GM19395 (cell line): Measurements from ENCODE around the gene CD28.
"Not testable (repeated sequence)": the region's sequence is repeated elsewhere in the genome, so short reads cannot be mapped to it uniquely, and the experiment has no call there.

Experiments
- ATAC-seq: cut with Tn5 transposase; IDR thresholded peaks from one replicate; pipeline ENCODE4 v1.9.1; 2021; ENCODE audit warnings: mild to moderate bottlenecking, moderate library complexity; ENCODE audit not compliant: unreplicated experiment

The CD28 gene

GRCh38 chr2:203685789-203686420 lies 20.5 kb upstream of the CD28 start:
- no peak for ATAC-seq

- no peak for ATAC-seq
Observed at GRCh38 chr2:203687165-203687564, 19.3 kb upstream of the CD28 start.

GRCh38 chr2:203688798-203689197 lies 17.6 kb upstream of the CD28 start:
- peak; percentile 79 for ATAC-seq

DNA sequence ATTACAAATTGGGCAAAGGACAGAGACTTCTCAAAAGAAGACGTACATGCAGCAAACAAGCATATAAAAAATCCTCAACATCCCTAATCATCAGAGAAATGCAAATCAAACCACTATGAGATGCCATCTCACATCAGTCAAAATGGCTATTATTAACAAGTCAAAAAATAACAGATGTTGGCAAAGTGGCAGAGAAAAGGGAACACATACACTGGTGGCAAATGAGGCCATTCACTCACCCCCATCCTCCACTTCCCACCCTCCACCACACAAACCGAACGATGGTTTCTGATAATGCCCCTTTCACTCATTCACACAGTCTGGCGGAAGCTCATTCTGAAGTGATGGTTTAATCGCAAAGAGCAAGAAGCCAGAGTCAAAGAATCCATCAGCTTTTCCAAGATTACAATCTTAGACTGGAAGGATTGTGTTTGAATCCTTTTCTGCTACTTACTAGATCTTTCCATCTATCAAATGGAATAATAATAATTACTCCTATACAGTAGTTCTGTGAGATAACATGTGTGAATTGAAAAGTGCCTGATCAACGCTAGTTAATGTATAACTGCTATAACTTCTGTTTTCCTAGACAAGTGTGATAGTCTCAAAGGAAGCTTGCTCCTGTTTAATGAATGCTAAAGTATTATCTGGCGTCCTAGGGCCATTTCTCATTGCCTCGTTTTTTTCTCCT lies 16.9 kb upstream of the CD28 start:
- peak; percentile 47 for ATAC-seq

DNA sequence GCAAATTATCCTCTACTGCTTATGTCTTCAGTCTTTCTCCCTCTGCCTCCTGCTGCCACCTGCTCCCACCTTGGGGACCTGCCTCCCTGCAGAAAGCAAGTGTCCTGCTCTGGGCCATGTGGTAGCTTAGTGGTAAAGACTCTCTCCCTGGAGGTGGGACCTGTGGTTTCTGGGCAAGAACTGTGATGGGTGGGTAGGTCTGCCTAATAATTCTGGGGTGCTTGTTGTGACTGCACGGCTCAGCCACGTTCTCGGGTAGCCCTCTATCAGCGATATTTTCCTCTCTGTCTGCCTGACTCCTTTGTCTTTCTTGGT lies 16.4 kb upstream of the CD28 start:
- peak; percentile 34 for ATAC-seq

GRCh38 chr2:203690441-203691047 lies 15.9 kb upstream of the CD28 start:
- ATAC-seq: no peak

DNA sequence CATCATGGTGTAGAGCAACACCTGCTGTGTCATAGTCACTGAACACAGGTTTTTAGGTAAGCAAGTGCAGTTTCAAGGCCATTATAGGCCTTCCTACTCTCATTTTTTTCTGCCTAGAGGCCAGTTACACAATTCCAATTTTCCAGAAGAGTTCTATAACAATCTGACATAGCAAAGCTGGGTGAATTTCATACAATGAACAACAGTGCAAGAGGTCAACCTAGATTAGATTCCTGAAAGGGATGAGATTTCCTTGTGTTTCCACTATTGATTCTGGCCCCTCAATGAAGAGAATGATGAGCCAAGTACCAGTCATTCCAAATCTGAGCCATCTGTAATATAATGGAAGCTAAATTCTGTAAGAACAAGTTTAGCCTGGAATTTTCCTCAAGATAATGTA lies 15.3 kb upstream of the CD28 start:
- ATAC-seq: no peak

DNA sequence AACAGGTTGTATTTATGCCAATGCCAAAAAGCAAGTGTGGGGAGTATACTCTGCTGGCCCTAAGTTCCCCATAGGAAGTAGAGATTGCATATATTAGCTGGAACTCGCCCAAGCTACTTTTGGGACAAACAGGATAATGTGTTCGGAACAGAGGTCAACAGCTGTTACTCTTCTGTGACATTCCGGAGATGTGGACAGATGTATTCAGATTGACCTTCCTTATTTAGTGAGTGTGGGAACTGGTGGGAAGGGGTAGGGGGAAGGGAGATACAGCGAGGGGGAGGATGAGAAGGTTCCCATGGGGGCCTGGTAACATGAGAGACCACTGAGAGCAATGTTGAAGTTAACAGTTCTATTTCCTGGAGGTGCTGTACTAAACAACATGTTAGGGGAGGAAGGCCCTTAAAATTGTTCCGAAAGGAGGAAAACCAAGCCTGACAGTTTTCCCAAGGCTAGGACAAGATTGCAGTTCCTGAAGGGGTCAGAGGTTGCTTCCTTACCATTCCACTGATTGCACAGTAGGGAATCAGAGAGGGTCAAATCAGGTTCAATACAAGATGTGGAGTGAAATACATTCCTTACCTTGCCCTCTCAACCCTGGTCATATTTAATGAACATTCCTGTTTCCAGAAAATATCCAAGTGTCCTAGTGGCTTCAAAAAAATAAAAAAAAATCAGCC lies 14.3 kb upstream of the CD28 start:
- no peak for ATAC-seq

DNA sequence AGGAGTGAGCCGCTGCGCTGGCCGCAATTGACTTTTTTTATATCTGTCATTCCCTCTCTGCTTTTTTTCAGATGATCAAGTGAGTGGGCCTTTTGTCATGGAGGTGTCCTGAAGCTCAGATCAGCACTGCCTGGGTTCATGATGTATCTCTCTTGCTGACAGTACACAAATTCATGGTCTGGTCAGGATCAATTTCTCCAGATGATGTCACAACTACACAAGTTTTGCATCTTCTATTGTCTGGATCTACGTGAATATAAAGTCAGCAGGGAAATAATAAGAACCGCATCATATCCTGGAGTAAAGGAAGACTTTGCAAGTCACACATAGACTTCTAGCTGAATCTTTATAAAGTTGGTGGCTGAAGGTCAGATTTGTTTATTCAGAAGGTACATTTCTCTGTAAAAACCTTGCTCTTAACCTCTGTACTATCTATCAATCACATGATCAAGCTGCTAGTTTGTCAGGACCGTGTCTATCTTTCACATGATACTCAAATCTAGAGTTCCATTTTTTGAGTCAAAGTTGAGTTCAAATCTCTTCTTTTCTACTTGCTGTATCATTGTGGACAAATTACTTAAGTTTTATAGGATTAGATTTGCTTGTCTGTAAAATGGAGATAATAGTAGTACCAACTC lies 13.1 kb upstream of the CD28 start:
- no peak for ATAC-seq

- ATAC-seq: no peak
Observed at GRCh38 chr2:203694191-203694590, 12.2 kb upstream of the CD28 start.

GRCh38 chr2:203697190-203697589 lies 9.2 kb upstream of the CD28 start:
- no peak for ATAC-seq

- ATAC-seq: not testable (repeated sequence)
Observed at GRCh38 chr2:203697763-203698162, 8.7 kb upstream of the CD28 start.

- not testable (repeated sequence) for ATAC-seq
Observed at GRCh38 chr2:203698410-203698809, 8.0 kb upstream of the CD28 start.

- no peak for ATAC-seq
Observed at GRCh38 chr2:203704430-203704829, 2.0 kb upstream of the CD28 start.

GRCh38 chr2:203705178-203705577 lies 1.3 kb upstream of the CD28 start:
- ATAC-seq: no peak

DNA sequence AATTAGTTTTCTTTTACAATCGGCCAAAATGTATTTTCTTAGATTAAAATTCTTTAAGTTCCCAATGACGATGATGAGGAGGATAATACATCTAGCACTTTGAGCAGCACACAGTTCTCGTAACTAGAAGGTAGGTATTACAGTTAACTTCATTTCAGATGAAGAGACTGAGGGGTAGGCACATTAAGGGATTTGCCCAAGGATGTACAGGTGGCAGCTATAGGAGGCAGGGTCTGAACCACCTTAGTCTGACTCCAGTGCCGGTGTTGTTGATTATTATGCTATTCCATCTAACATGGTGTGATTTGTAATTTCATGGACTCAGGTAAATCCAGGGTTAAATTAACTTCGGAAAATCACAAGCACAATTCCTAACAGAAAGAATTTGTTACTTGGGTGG lies 1.1 kb downstream of the CD28 start:
- no peak for ATAC-seq

DNA sequence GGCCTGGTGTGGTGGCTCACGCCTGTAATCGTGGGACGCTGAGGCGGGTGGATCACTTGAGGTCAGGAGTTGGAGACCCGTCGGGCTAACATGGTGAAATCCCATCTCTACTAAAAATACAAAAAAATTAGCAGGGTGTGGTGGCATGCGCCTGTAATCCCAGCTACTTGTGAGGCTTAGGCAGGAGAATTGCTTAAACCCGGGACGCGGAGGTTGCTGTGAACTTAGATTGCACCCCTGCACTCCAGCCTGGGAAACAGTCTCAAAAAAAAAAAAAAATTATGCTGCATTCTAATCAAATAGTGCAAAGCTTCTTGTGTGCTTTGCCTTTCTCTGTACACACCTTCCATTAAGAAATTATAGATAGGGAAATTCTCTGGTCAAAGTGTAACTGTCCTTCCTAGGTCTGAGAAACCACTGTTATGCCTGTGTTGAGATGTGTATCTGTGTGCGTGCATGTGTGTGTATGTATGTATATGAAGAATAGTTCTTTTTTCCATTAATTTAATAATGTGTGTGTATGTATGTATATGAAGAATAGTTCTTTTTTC lies 2.5 kb downstream of the CD28 start:
- no peak for ATAC-seq

DNA sequence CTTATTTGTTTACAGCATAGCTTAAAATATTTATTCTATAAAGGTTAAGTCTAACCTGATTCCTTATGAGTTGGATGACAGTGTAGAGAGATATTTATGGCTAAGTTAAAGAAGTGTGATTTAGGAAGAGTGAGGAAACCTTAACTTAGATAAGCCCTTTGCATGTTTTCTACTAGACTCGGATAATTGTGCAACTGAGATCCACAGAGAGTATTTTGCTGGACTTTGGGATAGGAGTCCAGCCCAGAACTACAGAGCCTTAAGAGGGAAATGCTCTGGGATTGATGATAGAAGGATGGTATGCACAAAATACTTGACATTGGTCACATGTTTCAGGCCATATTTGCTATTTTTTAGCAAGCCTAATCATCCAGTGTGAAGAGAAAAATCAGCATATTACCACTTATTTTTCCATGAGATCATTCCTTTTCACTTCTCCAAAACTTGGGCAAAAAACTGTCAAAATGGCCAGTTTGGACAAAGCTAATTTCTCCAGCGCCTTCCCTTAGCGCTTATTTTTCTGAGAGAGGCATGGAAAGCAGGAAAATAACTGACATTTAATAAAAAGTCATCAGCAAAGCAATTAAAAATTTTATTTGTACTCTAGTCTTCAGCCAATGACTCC lies 3.1 kb downstream of the CD28 start:
- ATAC-seq: no peak

DNA sequence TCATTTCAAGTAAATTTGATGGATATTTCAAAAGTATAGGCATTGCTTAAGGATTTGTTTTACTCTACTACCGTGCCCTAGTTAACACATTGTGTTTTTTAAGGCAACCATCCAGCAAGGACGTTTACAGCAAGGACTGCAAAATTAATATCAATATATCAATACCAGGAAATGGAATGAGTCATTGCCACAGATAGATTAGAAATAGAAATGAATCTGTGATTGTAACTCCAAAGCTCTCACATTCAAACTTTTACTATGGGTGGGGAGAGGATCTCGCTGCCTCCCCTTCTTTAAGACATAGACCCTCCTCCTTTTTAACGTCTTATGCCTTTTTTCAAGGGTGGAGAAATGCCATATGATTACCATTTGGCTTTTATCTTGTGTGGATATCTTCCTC lies 3.8 kb downstream of the CD28 start:
- ATAC-seq: no peak

GRCh38 chr2:203710952-203711351 lies 4.5 kb downstream of the CD28 start:
- ATAC-seq: no peak

DNA sequence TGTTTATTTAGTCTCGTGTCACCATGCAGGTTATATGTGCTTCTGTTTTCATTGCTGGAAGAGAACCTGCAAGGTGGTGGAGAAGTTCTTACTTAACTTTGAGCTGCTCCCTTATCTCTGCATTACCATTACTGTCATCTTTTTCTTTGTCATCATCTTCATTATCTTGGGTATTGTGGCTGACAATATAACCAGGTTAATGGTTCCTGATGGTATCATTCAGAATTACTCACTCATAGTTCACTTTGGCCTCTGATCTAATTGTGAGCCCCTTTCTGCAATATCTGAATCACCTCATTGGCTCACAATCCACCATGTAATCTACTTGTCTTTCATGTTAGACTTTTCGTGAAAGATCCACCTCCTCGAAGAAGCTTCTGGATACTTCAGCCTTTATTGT lies 5.0 kb downstream of the CD28 start:
- no peak for ATAC-seq
